ENCODE results near the gene KLHL18.
"Not testable (repeated sequence)": the region's sequence is repeated elsewhere in the genome, so short reads cannot be mapped to it uniquely, and the experiment has no call there.

The KLHL18 gene
- 41.2 to 98.1 (median 52.7) reads per million in 3 donors for total RNA-seq

DNA sequence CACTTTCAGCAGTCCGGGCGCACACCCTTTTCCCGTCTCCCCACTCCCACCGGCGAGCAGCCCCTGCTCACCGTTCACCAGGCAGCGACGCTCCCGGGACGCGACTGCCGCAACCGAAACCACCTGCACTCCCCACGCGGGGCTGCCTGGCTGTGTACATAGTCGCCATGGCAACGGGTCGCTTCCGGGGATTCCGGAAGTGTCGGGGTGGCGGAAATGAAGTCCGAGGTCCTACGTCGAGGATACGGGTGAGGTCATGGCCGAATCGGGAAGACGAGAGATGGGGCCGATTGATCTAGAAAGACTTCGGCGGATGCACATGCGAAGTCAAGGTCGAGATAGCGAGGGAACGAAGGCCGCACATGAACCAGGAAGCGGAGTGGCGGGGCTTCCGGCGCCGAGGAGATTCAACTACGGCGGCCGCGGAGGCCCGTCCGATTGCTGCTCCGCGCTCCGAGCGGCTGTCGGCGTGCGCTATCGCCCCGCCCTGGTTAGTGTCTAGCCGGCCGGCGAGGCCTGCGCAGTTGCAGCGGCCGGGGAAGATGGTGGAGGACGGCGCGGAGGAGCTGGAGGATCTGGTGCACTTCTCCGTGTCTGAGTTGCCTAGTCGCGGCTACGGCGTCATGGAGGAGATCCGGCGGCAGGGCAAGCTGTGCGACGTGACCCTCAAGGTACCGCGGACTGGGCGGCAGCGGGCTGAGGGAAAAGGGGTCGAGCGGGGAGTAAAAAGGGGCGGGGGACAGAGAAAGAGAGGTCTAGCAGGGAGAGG, at the start of gene KLHL18, which contains the start of gene KIF9:
Gene KLHL18, plus strand, starts transcription at position 521 of the 769 bp plus-strand sequence. Its CDS starts 22 bp downstream, at position 543.
Gene KIF9, minus strand, starts transcription at position 376 of the 769 bp plus-strand sequence. CDS start 5,425 bp downstream, outside the sequence.
- DNase-seq, result peak; percentile 96 to 98 (median 98)
- Histone ChIP-seq H3K4me3 (ENCODE audit: insufficient read depth, low read depth, low read length, poor library complexity, severe bottlenecking) (peak within 1 kb of the TSS; percentile 81), H3K27me3 (replicated peaks; ENCODE audit: control insufficient read depth, insufficient read depth, low read length, poor library complexity, severe bottlenecking) (no peaks in the 10 kb centered on the region), H3K27ac (ENCODE audit: insufficient read depth, low read length, poor library complexity, severe bottlenecking) (peak within 1 kb of the TSS; percentile 95), H3K9me3 (ENCODE audit: control insufficient read depth, low read length) (no peaks in the 10 kb centered on the region), H3K36me3 (ENCODE audit: control insufficient read depth, insufficient read depth, low read length) (no peaks in the 10 kb centered on the region), H3K4me1 (ENCODE audit: control insufficient read depth, insufficient read depth, low read length, poor library complexity, severe bottlenecking) (peaks cover 16% of the 10 kb centered on the region)

DNA sequence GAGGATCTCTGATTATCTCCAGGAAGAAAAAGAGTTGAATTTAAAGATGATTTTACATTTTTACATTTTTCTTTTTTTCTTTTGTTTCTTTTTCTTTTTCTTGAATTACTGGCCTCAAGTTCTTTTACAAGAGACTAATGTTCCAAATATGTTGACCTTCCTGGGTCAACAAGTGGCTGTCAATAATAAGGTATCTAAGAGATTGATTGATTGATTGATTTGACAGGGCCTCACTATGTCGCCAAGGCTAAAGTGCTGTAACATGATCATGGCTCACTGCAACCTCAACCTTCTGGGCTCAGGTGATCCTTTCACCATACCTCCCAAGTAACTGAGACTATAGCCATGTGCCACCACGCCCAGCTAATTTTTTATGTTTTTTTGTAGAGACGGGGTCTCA, 44.7 kb upstream of the KLHL18 start:
- no peak for DNase-seq
- Histone ChIP-seq H3K9me3 (ENCODE audit: control insufficient read depth, low read length) (no peaks in the 10 kb centered on the region), H3K27me3 (replicated peaks; ENCODE audit: control insufficient read depth, insufficient read depth, low read length, poor library complexity, severe bottlenecking) (no peaks in the 10 kb centered on the region), H3K4me3 (ENCODE audit: insufficient read depth, low read depth, low read length, poor library complexity, severe bottlenecking) (no peak overlapping the region), H3K36me3 (ENCODE audit: control insufficient read depth, insufficient read depth, low read length) (no peaks in the 10 kb centered on the region), H3K4me1 (ENCODE audit: control insufficient read depth, insufficient read depth, low read length, poor library complexity, severe bottlenecking) (no peaks in the 10 kb centered on the region), H3K27ac (ENCODE audit: insufficient read depth, low read length, poor library complexity, severe bottlenecking) (no peak overlapping the region)

DNA sequence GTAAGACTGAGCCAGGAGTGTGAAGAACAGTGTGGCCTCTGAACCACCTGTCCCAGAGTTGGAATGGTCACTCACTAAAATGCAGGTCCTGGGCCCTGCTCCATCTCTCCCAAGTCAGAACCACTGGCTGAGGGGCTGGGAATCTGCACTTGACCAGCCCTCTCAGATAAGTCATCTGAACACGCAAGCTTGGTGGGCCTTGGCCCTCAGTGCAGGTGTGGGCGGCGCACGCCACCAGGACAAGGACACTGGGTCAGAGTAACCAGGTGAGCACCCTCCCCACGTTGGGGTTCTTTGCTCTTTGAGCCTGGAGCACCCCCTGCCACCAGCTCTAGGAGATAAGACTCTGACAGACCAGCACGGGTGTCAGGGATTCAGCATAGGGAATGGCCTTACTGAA, 42.8 kb upstream of the KLHL18 start:
- H3K4me3 ChIP-seq (ENCODE audit: insufficient read depth, low read depth, low read length, poor library complexity, severe bottlenecking), result no peak overlapping the region
- no peaks in the 10 kb centered on the region for H3K27me3 ChIP-seq (replicated peaks; ENCODE audit: control insufficient read depth, insufficient read depth, low read length, poor library complexity, severe bottlenecking)
- no peaks in the 10 kb centered on the region for H3K36me3 ChIP-seq (ENCODE audit: control insufficient read depth, insufficient read depth, low read length)
- no peak for DNase-seq
- no peaks in the 10 kb centered on the region for H3K9me3 ChIP-seq (ENCODE audit: control insufficient read depth, low read length)
- no peaks in the 10 kb centered on the region for H3K4me1 ChIP-seq (ENCODE audit: control insufficient read depth, insufficient read depth, low read length, poor library complexity, severe bottlenecking)
- no peak overlapping the region for H3K27ac ChIP-seq (ENCODE audit: insufficient read depth, low read length, poor library complexity, severe bottlenecking)

DNA sequence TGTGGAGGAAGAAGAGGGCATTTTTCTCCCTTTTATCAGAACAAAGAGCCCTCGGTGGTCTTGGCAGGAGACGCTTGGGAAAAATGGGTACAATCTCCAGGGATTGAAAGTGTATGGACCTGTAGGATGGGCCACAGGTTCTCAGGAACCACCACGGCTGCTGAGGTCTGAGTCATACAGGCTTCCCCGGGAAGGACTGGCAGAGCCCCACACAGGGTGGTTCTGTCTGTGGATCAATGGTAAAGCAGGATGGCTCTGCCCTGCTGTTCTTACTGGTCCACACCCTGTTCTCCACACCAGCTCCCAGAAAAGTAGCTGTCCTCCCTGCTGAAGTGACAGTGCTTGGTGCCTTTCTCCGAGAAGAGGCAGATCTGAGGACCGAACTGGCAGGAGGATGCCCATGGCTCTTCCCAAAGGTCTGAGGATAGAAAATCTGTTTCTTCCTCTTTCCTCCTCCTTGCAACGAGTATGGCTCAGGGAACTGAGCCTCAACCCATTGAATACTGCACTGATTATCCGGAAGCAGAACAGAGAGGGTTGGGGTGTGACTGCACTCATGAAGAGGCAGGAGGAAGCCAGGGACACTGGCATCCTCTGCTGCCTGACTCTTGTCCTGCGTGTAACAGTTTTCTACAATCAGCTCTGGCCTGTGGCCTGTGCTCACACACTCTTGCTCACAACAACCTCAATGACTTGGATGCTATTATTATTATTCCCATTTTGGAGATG, 39.2 kb upstream of the KLHL18 start:
- H3K27me3 ChIP-seq (replicated peaks; ENCODE audit: control insufficient read depth, insufficient read depth, low read length, poor library complexity, severe bottlenecking), result no peaks in the 10 kb centered on the region
- H3K36me3 ChIP-seq (ENCODE audit: control insufficient read depth, insufficient read depth, low read length), result no peaks in the 10 kb centered on the region
- DNase-seq, result no peak
- H3K27ac ChIP-seq (ENCODE audit: insufficient read depth, low read length, poor library complexity, severe bottlenecking), result no peak overlapping the region
- H3K4me1 ChIP-seq (ENCODE audit: control insufficient read depth, insufficient read depth, low read length, poor library complexity, severe bottlenecking), result no peaks in the 10 kb centered on the region
- no peaks in the 10 kb centered on the region for H3K9me3 ChIP-seq (ENCODE audit: control insufficient read depth, low read length)
- no peak overlapping the region for H3K4me3 ChIP-seq (ENCODE audit: insufficient read depth, low read depth, low read length, poor library complexity, severe bottlenecking)

DNA sequence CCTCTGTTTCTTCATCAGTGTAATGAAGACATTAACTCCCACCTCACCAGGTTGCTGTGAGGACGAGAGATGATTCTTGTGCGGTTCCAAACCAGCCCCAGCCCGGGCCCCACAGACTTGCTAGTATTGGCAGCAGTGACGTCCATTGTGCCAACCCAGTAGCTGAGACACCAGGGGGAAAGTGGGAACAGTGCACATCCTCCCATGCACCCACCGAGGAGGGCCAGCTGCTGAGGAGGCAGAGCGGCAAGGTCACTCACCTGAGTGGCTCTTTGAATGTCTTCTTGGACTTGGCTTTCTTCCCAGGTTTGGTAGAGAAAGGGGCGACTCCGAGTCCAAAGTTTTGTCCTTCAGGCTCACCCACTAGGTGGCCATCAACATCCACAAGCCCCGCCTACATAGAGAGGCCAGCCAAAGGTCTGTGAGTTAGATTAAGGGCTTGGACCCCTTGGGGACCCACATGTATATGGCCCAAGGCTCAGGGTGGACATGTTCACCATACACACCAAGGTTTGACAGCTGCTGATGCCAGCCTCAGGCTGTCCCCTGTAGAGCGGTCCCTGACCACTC, 38.1 kb upstream of the KLHL18 start:
- no peaks in the 10 kb centered on the region for H3K36me3 ChIP-seq (ENCODE audit: control insufficient read depth, insufficient read depth, low read length)
- no peak overlapping the region for H3K27ac ChIP-seq (ENCODE audit: insufficient read depth, low read length, poor library complexity, severe bottlenecking)
- H3K9me3 ChIP-seq (ENCODE audit: control insufficient read depth, low read length), result no peaks in the 10 kb centered on the region
- H3K27me3 ChIP-seq (replicated peaks; ENCODE audit: control insufficient read depth, insufficient read depth, low read length, poor library complexity, severe bottlenecking), result no peaks in the 10 kb centered on the region
- H3K4me3 ChIP-seq (ENCODE audit: insufficient read depth, low read depth, low read length, poor library complexity, severe bottlenecking), result no peak overlapping the region
- no peaks in the 10 kb centered on the region for H3K4me1 ChIP-seq (ENCODE audit: control insufficient read depth, insufficient read depth, low read length, poor library complexity, severe bottlenecking)
- DNase-seq, result no peak

DNA sequence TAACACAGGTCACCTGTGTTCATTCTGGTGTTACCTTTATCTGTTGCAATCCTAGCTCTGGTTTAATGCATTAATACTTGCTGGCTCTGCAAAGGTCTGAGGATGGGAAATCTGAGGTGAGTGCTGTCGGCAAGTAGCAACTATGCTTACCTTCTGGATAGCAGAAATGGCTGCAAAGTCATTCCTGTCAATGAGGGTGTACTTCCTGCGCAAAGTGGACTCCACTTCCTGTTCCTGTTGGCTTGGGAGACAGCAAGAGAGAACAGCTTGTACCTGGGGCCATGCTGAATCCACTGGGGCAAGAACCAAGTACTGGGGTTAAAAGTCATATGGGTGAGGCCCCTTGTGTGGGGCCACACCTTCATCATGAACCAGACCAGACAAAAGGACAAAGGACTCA, 37.5 kb upstream of the KLHL18 start:
- DNase-seq, result no peak
- Histone ChIP-seq H3K27ac (ENCODE audit: insufficient read depth, low read length, poor library complexity, severe bottlenecking) (no peak overlapping the region), H3K36me3 (ENCODE audit: control insufficient read depth, insufficient read depth, low read length) (no peaks in the 10 kb centered on the region), H3K9me3 (ENCODE audit: control insufficient read depth, low read length) (no peaks in the 10 kb centered on the region), H3K4me1 (ENCODE audit: control insufficient read depth, insufficient read depth, low read length, poor library complexity, severe bottlenecking) (no peaks in the 10 kb centered on the region), H3K4me3 (ENCODE audit: insufficient read depth, low read depth, low read length, poor library complexity, severe bottlenecking) (no peak overlapping the region), H3K27me3 (replicated peaks; ENCODE audit: control insufficient read depth, insufficient read depth, low read length, poor library complexity, severe bottlenecking) (no peaks in the 10 kb centered on the region)

DNA sequence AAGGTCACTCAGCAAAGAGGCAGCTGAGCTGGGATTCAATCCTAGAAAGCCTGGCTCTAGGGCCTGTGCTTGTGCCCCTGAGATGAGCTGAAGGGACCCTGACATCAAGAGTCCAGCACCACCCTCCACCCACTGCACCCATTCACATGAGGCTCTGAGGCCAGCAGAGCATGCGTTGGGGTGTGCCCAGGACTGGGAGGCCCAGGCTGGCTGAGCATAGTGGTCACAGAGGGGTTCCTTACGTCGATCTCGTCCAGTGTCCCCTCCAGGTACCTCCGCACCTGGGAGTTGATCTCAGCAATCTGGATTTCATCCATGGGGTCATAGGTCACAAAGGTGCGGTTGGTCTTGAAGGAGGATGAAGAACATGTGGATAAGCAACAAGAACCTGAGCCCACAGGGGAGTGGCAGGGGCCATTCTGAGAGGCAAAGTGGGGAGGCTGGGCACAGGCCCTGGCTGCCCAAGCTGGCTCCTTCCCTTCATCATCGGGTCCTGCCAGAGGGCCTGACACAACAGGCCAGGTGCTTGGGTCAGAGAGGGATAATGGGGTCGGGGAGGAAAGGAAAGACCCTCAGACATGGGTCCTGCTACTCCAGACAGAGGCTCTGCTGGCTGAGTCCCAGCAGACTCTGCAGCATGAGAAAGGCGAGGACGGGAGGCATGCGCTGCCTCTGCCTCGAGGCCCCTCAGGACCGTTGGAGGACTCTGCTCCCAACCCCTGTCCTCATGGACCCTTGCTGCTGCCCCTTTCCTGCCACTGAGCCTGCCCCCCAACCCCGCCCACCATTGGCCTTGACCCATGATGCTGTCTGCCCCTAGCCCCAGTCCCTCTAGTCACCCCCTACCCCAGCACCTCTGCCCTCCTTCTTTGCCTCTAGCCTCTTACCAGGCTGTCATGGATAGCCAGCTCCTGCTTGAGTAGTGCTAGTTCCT, 35.3 kb upstream of the KLHL18 start:
- no peaks in the 10 kb centered on the region for H3K4me1 ChIP-seq (ENCODE audit: control insufficient read depth, insufficient read depth, low read length, poor library complexity, severe bottlenecking)
- H3K36me3 ChIP-seq (ENCODE audit: control insufficient read depth, insufficient read depth, low read length), result no peaks in the 10 kb centered on the region
- no peaks in the 10 kb centered on the region for H3K9me3 ChIP-seq (ENCODE audit: control insufficient read depth, low read length)
- DNase-seq, result no peak
- H3K4me3 ChIP-seq (ENCODE audit: insufficient read depth, low read depth, low read length, poor library complexity, severe bottlenecking), result no peak overlapping the region
- H3K27me3 ChIP-seq (replicated peaks; ENCODE audit: control insufficient read depth, insufficient read depth, low read length, poor library complexity, severe bottlenecking), result no peaks in the 10 kb centered on the region
- H3K27ac ChIP-seq (ENCODE audit: insufficient read depth, low read length, poor library complexity, severe bottlenecking), result no peak overlapping the region

DNA sequence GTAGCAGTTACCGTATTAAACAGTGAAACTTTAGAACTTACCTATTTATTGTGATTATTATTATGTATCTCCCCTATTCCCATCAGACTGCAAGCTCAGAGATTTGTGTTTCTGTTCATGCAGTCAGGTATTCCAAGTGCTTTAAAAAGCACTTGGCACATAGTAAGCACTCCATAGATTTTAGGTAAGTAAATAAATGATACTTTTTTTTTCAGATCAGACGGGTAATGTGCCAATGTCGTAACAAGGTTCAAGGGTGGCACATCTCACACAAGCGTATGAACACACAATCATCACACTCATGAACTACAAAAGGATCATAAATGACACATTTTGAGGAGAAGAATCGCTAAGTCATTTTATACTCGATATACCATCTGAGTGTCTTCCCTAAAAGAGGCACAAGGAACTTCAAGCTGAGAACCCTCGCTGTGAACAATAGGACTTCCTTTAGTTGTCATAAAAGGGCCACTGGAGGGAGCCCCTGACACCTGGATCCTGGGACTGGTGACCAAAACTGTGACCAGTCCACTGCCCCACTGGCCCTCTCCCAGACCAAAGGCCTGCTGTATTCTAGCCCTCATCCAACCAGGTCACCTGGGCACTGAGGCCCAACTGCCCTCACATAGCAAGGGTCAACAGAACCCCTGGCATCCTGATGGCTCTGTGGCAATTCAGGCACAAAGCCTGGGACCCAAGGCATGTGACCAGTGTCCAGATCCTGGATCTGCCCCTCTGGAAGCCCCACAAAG, 32.3 kb upstream of the KLHL18 start:
- Histone ChIP-seq H3K9me3 (ENCODE audit: control insufficient read depth, low read length) (no peaks in the 10 kb centered on the region), H3K4me1 (ENCODE audit: control insufficient read depth, insufficient read depth, low read length, poor library complexity, severe bottlenecking) (no peaks in the 10 kb centered on the region), H3K27ac (ENCODE audit: insufficient read depth, low read length, poor library complexity, severe bottlenecking) (no peak overlapping the region), H3K4me3 (ENCODE audit: insufficient read depth, low read depth, low read length, poor library complexity, severe bottlenecking) (no peak overlapping the region), H3K27me3 (replicated peaks; ENCODE audit: control insufficient read depth, insufficient read depth, low read length, poor library complexity, severe bottlenecking) (no peaks in the 10 kb centered on the region), H3K36me3 (ENCODE audit: control insufficient read depth, insufficient read depth, low read length) (no peaks in the 10 kb centered on the region)
- DNase-seq, result no peak

DNA sequence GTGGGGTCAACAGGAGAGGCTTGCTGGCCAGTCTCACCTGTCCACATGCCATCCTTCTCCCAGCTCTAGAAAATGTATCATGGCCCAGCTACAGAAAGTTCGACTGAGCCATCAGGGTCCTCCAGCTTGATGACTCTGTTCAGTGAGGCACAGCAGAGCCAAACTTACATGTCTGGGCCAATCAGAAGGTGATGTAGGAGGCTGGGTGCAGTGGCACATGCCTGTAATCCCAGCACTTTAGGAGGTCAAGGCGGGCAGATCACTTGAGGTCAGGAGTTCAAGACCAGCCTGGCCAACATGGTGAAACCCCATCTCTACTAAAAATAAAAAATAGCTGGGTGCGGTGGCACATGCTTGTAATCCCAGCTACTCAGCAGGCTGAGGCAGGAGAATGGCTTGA, 31.7 kb upstream of the KLHL18 start:
- H3K4me1 ChIP-seq (ENCODE audit: control insufficient read depth, insufficient read depth, low read length, poor library complexity, severe bottlenecking); DNase-seq; H3K36me3 ChIP-seq (ENCODE audit: control insufficient read depth, insufficient read depth, low read length): not testable (repeated sequence)

More for the DNA sequence above, 31.7 kb upstream of the KLHL18 start:
- not testable (repeated sequence) for H3K4me3 ChIP-seq (ENCODE audit: insufficient read depth, low read depth, low read length, poor library complexity, severe bottlenecking); H3K27me3 ChIP-seq (replicated peaks; ENCODE audit: control insufficient read depth, insufficient read depth, low read length, poor library complexity, severe bottlenecking); H3K9me3 ChIP-seq (ENCODE audit: control insufficient read depth, low read length); H3K27ac ChIP-seq (ENCODE audit: insufficient read depth, low read length, poor library complexity, severe bottlenecking)
